ENCODE measurements around the gene ENOX1.

Gene ENOX1

DNA sequence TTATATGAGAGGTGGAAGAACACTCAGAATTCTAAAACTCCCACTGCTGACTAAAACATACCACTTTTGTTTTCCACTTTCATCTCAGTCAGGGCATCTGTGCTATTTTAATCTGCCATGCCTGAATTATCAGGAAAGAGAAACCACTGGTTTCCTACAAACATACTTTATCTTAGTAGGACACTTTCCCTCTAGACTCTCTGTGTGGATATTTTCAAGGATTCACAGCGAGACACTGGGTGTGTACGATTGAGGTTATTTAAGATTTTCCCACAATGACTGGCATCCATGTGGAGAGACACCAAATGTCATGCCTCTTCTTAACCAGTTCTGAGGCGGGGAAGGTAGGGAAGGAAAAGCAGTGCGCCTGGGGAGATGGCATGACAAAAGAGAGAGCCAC is 212.2 kb downstream of the ENOX1 start:
- no peak overlapping the region for H3K4me3 ChIP-seq (ENCODE audit: low read depth in 1 of 2, low read length in 2 of 2)

DNA sequence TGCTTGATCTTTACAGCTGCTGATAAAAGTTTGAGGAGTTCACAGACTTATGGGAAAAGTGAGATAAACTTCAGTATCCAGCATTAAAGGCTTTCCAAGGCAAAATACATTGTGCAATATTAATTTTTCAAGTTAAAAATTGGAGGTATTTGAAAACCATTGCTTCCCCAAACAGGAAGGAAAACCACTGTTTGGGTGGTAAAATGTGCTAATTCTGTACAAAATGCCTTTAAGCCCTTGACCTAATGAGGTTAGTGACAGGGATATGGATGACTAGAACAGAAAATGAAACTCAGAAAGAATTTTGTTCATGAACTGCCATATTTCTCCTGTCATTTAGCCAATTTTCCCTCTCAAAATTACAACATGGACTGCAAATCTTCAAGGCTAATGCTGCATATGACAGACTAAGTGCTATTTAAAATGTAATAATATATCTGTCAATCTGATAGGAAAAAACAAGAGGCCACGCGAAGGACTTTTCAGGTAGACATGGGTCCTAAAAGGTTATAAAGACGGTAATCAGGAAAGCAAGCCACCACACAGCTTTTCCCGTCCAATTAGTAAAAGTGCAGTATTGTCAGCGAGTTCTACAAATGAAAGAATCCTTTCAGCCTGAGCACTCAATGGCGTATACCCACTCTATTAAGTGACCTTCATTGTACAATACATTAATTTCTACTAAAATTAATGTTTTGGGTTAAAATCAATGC is 212.8 kb downstream of the ENOX1 start:
- H3K9me3 ChIP-seq (ENCODE audit: insufficient read depth, low read length, severe bottlenecking), result no peaks in the 10 kb centered on the region
- no peak for DNase-seq
- no peak overlapping the region for H3K9ac ChIP-seq (ENCODE audit: low read depth, low read length)
- H3K4me3 ChIP-seq (ENCODE audit: low read depth in 1 of 2, low read length in 2 of 2), result no peak overlapping the region
- H3K4me2 ChIP-seq (ENCODE audit: insufficient read depth, low read length), result no peak overlapping the region
- H3K4me1 ChIP-seq (ENCODE audit: insufficient read depth, low read length), result no peaks in the 10 kb centered on the region
- peaks cover 10% of the 10 kb centered on the region for H3K27me3 ChIP-seq (ENCODE audit: insufficient read depth, low read length, poor library complexity)
- H3K79me2 ChIP-seq (ENCODE audit: insufficient read depth, low read length), result no peaks in the 10 kb centered on the region
- no peaks in the 10 kb centered on the region for H3K36me3 ChIP-seq (ENCODE audit: insufficient read depth, low read length)
- no peak overlapping the region for H3K27ac ChIP-seq (ENCODE audit: low read length)
- no peak for ATAC-seq (ENCODE audit: insufficient read depth, low read depth)
- TF ChIP-seq EZH2 (IDR thresholded peaks at IDR 0.05; ENCODE audit: borderline replicate concordance, low read depth, low read length, severe bottlenecking), result no peak
- TF ChIP-seq, protein P1, sequence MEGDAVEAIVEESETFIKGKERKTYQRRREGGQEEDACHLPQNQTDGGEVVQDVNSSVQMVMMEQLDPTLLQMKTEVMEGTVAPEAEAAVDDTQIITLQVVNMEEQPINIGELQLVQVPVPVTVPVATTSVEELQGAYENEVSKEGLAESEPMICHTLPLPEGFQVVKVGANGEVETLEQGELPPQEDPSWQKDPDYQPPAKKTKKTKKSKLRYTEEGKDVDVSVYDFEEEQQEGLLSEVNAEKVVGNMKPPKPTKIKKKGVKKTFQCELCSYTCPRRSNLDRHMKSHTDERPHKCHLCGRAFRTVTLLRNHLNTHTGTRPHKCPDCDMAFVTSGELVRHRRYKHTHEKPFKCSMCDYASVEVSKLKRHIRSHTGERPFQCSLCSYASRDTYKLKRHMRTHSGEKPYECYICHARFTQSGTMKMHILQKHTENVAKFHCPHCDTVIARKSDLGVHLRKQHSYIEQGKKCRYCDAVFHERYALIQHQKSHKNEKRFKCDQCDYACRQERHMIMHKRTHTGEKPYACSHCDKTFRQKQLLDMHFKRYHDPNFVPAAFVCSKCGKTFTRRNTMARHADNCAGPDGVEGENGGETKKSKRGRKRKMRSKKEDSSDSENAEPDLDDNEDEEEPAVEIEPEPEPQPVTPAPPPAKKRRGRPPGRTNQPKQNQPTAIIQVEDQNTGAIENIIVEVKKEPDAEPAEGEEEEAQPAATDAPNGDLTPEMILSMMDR (IDR thresholded peaks at IDR 0.05; ENCODE audit: borderline replicate concordance, extremely low read depth, low read length, poor library complexity, severe bottlenecking), result no peak
- no peak overlapping the region for H2AFZ ChIP-seq (ENCODE audit: low read depth, low read length)
- no peaks in the 10 kb centered on the region for H4K20me1 ChIP-seq (ENCODE audit: insufficient read depth, low read length)

More for the DNA sequence above, 212.2 kb downstream of the ENOX1 start:
- ATAC-seq (ENCODE audit: insufficient read depth, low read depth) (no peak), DNase-seq (no peak)
- Histone ChIP-seq H3K79me2 (ENCODE audit: insufficient read depth, low read length) (no peaks in the 10 kb centered on the region), H3K9me3 (ENCODE audit: insufficient read depth, low read length, severe bottlenecking) (no peaks in the 10 kb centered on the region), H3K36me3 (ENCODE audit: insufficient read depth, low read length) (no peaks in the 10 kb centered on the region), H3K27me3 (ENCODE audit: insufficient read depth, low read length, poor library complexity) (peaks cover 10% of the 10 kb centered on the region), H3K4me2 (ENCODE audit: insufficient read depth, low read length) (no peak overlapping the region), H2AFZ (ENCODE audit: low read depth, low read length) (no peak overlapping the region), H3K4me1 (ENCODE audit: insufficient read depth, low read length) (no peaks in the 10 kb centered on the region), H3K27ac (ENCODE audit: low read length) (no peak overlapping the region), H3K9ac (ENCODE audit: low read depth, low read length) (no peak overlapping the region), H4K20me1 (ENCODE audit: insufficient read depth, low read length) (no peaks in the 10 kb centered on the region)
- TF ChIP-seq, protein P1 (IDR thresholded peaks at IDR 0.05; ENCODE audit: borderline replicate concordance, extremely low read depth, low read length, poor library complexity, severe bottlenecking), result no peak
- TF ChIP-seq EZH2 (IDR thresholded peaks at IDR 0.05; ENCODE audit: borderline replicate concordance, low read depth, low read length, severe bottlenecking), result no peak

DNA sequence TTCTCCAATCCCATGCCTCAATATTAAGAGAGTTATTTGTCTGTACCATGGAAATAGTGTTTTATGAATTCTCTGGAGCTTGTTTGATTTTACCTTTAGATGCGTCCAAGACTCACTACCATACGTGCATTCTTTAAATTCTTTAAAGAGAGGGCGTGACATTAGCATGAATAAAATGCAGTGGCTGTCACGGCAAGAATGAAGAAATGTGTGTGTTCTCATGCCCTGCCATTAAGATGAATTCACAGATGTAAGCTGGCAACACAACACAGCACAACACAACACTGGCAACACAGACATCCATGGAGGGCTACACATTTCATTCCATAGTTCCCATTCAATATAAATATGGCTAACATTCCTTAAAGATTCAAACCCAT is 213.4 kb downstream of the ENOX1 start:
- ATAC-seq (ENCODE audit: insufficient read depth, low read depth), result no peak
- no peak overlapping the region for H3K4me3 ChIP-seq (ENCODE audit: low read depth in 1 of 2, low read length in 2 of 2)

More for the DNA sequence above, 213.4 kb downstream of the ENOX1 start:
- Histone ChIP-seq H3K27ac (ENCODE audit: low read length) (no peak overlapping the region), H3K9ac (ENCODE audit: low read depth, low read length) (no peak overlapping the region), H3K36me3 (ENCODE audit: insufficient read depth, low read length) (no peaks in the 10 kb centered on the region), H3K27me3 (ENCODE audit: insufficient read depth, low read length, poor library complexity) (peaks cover 10% of the 10 kb centered on the region), H3K4me1 (ENCODE audit: insufficient read depth, low read length) (no peaks in the 10 kb centered on the region), H4K20me1 (ENCODE audit: insufficient read depth, low read length) (no peaks in the 10 kb centered on the region), H2AFZ (ENCODE audit: low read depth, low read length) (no peak overlapping the region), H3K4me2 (ENCODE audit: insufficient read depth, low read length) (no peak overlapping the region), H3K79me2 (ENCODE audit: insufficient read depth, low read length) (no peaks in the 10 kb centered on the region), H3K9me3 (ENCODE audit: insufficient read depth, low read length, severe bottlenecking) (no peaks in the 10 kb centered on the region)
- DNase-seq, result no peak
- no peak for TF ChIP-seq EZH2 (IDR thresholded peaks at IDR 0.05; ENCODE audit: borderline replicate concordance, low read depth, low read length, severe bottlenecking)
- TF ChIP-seq, protein P1 (IDR thresholded peaks at IDR 0.05; ENCODE audit: borderline replicate concordance, extremely low read depth, low read length, poor library complexity, severe bottlenecking), result no peak
